Measurements from ENCODE around the gene BOD1L1.

The BOD1L1 gene

DNA sequence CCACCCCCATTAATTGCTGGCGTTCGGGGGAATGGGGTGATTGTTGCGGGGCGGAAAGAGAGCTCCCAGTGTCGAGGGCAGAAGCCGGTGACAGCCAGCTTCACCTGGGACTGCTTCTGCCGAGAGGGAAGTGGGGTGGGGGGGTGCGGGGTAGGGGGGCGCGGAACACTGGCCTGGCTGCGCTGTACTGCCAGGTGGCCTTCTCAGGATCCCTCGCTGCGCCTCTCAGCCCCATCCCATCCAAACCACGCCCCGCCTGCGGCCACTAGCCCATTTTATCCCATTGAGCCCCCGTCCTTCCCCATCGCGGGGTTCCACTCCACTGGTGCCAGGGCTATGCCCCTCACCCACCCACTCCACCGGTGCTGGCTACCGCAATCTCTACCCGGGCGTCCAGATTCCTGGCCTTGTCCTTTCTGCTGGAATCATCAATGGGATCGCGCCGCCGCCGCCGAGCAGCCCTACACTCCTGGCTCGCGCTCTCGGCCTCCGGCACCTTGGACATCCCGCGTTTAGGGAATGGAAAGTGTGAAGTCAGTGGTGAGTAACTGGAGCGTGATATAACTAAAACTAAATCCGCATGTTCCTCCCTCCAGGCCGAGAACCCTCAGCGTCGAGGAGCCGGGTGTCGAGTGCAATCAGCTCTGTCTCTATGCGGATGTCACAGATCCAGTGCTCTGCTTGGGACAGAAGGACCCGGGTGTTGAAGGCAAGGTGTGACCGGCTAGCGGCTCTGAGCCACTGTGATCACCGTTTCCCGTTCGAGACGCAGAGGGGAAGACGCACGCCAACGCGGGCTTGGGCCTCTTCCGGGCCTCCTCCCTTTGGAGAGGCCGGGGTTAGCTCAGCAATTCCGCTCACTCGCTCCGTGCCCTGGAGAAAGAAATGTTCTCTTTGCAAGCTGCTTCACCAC lies 103.7 kb downstream of the BOD1L1 start:
- no peak for DNase-seq

- DNase-seq, result no peak
Measured at GRCh38 chr4:13523105-13523477, 104.4 kb downstream of the BOD1L1 start.

- no peak for DNase-seq
Measured at GRCh38 chr4:13522282-13523104, 105.0 kb downstream of the BOD1L1 start.

DNA sequence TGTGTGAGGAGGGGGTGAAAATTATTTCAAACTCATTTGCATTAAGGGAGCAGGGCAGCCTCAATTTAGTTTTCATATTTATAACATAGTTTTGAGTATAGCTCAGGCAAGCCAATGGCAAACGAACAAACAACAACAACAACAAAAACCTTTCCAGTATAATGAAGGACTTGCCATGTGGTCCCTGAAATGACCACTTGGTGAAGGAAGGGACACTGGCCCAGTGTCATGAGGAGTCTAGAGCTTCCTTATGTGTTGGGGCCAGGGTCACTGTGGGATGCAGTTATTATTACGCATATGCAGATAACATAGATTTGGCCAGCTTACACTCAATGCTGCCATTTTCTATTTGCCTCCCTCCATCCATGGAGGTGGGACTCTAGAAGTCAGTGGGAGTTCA lies 106.5 kb downstream of the BOD1L1 start:
- no peak for DNase-seq

Measured in DMS 273 treated with DMSO at 0.1 percent for 48 hours (cell line).